GM12801 (cell line): Measurements from ENCODE around the gene HNMT.

Source experiments
- TF ChIP-seq, protein P1 (sequence below): IDR thresholded peaks from one replicate; pipeline ENCODE4 v1.5.1; 2011; ENCODE audit warnings: control low read depth; ENCODE audit not compliant: insufficient read length; ENCODE audit errors: extremely low read depth

The HNMT gene

DNA sequence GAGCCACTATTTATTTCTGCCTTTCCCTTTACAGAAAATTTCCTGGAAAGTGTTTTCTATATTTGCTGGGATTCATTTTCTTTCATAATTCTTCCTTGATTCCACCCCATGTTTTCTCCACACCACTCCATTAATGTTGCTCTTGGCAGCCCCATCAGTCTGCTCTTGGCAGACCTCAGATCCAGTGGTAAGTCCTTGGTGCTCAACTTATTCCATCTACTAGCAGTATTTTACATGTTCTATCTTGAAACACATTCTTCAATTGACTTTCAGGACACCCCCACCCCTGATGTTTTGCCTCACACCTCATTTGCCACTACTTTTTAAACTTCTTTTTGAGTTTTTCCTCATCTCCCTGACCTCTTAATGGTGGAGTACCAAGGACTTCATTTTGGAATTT lies 65.0 kb downstream of the HNMT start:
- TF ChIP-seq, protein P1, sequence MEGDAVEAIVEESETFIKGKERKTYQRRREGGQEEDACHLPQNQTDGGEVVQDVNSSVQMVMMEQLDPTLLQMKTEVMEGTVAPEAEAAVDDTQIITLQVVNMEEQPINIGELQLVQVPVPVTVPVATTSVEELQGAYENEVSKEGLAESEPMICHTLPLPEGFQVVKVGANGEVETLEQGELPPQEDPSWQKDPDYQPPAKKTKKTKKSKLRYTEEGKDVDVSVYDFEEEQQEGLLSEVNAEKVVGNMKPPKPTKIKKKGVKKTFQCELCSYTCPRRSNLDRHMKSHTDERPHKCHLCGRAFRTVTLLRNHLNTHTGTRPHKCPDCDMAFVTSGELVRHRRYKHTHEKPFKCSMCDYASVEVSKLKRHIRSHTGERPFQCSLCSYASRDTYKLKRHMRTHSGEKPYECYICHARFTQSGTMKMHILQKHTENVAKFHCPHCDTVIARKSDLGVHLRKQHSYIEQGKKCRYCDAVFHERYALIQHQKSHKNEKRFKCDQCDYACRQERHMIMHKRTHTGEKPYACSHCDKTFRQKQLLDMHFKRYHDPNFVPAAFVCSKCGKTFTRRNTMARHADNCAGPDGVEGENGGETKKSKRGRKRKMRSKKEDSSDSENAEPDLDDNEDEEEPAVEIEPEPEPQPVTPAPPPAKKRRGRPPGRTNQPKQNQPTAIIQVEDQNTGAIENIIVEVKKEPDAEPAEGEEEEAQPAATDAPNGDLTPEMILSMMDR = no peak

DNA sequence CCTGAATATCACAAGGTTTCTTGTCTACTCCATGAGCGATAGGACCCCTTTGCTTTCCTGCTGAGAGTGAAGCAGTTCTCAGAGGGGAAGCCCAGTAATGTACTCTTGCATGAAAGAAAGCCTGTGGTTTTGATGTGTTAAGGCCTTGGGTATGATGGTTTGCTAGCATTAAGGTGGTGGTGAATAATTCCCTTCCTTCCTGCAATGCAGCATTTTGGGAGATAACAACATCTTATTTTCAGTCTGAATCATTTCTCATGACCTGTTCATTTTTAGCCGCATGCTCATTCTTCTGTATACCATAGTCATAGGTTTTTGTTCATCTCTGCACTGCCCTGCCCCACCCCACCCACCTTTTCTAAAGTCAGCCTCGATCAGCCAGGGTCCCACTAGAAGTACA lies 66.2 kb downstream of the HNMT start:
- TF ChIP-seq, protein P1 = no peak

DNA sequence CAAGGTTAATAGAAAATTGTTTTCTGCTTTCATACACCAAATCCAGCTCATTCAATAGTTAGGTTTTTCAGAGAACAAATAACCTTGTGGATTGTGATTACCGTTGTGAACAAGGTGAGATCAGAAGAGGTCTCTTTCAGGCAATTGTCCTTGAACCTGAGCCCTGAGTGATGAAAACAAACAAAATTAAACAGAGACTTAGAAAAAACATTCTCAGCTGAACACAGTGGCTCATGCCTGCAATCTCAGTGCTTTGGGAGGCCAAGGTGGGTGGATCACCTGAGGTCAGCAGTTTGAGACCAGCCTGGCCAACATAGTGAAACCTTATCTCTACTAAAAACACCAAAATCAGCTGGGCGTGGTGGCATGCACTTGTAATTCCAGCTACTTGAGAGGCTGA lies 68.1 kb downstream of the HNMT start:
- TF ChIP-seq, protein P1 = no peak

DNA sequence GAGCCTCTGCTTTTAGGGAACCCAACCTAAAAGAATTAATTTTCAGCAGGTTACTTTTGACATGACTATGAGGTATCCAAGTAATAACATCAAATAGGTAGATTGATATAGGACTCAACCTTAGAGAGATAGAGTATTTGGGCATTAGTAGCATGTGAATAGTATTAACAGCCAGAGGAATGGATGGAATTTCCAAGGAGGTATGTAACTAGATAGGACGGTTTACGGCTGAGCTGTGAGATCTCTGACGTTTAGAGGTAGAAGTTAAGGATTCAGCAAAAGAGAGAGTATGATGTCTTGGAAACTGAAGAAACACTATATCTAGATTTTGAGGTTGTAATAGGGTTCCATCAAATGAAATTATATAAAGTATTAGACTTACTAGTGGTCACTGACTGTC lies 70.3 kb downstream of the HNMT start:
- TF ChIP-seq, protein P1 = no peak

DNA sequence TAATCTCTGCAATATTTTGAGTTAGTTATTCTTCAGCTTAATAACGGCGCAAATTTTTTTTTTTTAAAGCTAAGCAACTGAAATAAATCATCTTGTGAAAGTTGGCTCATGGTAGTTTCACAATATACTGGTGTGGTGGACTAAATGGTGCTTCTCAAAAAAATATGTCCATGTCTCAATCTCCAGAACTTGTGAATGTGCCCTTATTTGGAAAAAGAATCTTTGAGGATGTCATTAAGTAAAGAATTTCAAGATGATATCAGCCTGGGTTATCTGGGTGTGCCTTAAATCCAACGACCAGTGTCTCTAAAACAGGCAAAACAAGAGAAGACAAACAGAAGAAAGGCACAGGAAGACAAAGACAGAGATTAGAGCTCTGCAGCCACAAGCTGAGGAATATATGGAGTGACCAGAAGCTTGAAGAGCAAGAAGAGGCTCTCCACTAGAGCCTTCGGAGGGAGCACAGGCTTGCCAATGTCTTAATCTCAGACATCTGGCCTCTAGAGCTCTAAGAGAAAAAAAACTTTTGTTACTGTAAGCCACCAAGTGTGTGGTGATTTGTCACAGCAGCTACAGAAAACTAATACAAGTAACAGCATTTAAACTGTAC lies 71.4 kb downstream of the HNMT start:
- TF ChIP-seq, protein P1 = no peak

DNA sequence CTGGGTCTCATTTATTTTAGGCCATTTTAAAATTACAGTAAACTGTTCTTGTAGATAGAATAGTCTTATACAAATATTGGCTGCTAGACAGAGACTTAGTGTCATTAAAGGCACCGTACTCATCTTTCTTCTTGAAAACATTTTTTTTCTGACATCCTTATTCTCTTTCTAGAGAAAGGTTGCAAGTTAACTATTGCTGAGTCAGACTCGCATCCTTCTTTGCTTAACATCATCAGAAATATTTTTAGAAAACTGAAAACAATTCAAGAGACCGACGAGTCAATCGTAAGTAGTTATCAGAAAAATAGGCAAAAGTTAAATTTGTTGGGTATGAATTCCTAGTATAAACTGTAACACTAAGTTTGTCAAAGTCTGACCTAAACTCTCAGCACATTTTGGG lies 72.2 kb downstream of the HNMT start:
- TF ChIP-seq, protein P1 = no peak

DNA sequence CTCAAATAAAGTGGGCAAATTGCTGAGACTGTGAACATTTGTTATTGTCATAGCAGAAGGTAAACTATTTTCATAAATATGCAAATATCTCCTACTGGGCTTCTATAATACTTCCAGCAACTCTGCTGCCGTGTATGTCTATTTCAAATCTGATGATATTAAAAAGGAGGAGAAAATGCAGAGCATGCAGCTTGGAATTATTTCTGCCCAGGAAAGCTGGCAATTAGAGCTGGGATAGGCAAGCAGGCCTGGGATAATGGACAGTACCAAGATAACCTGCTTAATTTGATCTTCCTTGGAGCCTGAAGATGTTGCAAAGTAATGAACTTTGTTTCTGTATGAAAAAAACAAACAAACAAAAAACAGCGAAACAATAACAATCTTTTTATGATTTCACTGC lies 72.8 kb downstream of the HNMT start:
- TF ChIP-seq, protein P1 = no peak
